SK-N-SH (cell line): ENCODE results near the gene ACTL6A. TPM values are rescaled to one million over a fixed set of nuclear protein-coding genes. Genes with fewer than 3 reads are reported as not detected.
A peak's percentile ranks its signal among the peaks of the same experiment; 100 is the strongest.

Experiments used
- CTCF ChIA-PET: fragments of 300-600, 350-600 bp; formaldehyde crosslinking; extraction: SDS; loops from one replicate; lab custom pipeline; 2021; lab: Yijun Ruan, JAX
- POLR2A ChIA-PET: fragments of 350-600 bp; sonication (Branson Sonifier 250); formaldehyde crosslinking; extraction: SDS; loops from one replicate; lab custom pipeline; 2020; ENCODE audit warnings: antibody characterized with exemption, inconsistent platforms; lab: Yijun Ruan, JAX
- DNase-seq: peaks from one replicate; pipeline ENCODE4 v3.0.0; 2012
- H2AFZ ChIP-seq: fragments of 200-600 bp; sonication (generic); 2 replicates; pipeline ENCODE4 v1.8.1; 2016; ENCODE audit warnings: antibody characterized with exemption, mild to moderate bottlenecking, low read depth
- H3F3A ChIP-seq: fragments of 200-600 bp; sonication (generic); replicated peaks from 2 replicates; pipeline ENCODE3; 2016; ENCODE audit warnings: antibody characterized with exemption, mild to moderate bottlenecking; ENCODE audit not compliant: insufficient read depth
- H3K27ac ChIP-seq, 2 experiments: fragments of 200-500 bp in 1 of 2; fragments of 200-600 bp in 1 of 2; sonication (Bioruptor generic) in 1 of 2; sonication (generic), shearing (Covaris generic) in 1 of 2; 2 replicates each; pipeline versions ENCODE4 v1.5.1 to v1.6.1; 2014 to 2016; ENCODE audit warnings: low read depth in 2 of 2, inconsistent platforms in 1 of 2, low read length in 1 of 2, mild to moderate bottlenecking in 1 of 2, mixed read lengths in 1 of 2
- H3K27me3 ChIP-seq: fragments of 200-600 bp; sonication (generic), shearing (Covaris generic); 2 replicates; pipeline ENCODE4 v1.6.1; 2016; ENCODE audit warnings: mixed run types; ENCODE audit not compliant: insufficient read depth
- H3K36me3 ChIP-seq, 2 experiments: fragments of 200-500 bp in 1 of 2; fragments of 200-600 bp in 1 of 2; sonication (Bioruptor generic) in 1 of 2; sonication (generic) in 1 of 2; replicated peaks in 1 of 2; 2 replicates each; pipeline versions ENCODE3 to v1.5.1; 2014 to 2016; ENCODE audit warnings: low read length in 1 of 2, mild to moderate bottlenecking in 1 of 2; ENCODE audit not compliant: insufficient read depth in 2 of 2, control insufficient read depth in 1 of 2
- H3K4me1 ChIP-seq, 2 experiments: fragments of 200-500 bp in 1 of 2; fragments of 200-600 bp in 1 of 2; sonication (Bioruptor generic) in 1 of 2; sonication (generic), shearing (Covaris generic) in 1 of 2; 2 replicates each; pipeline versions ENCODE4 v1.5.1 to v1.6.1; 2014 to 2016; ENCODE audit warnings: low read depth in 1 of 2, low read length in 1 of 2, mixed run types in 1 of 2; ENCODE audit not compliant: insufficient read depth in 2 of 2, control insufficient read depth in 1 of 2
- H3K4me2 ChIP-seq: fragments of 200-600 bp; sonication (generic), shearing (Covaris generic); 2 replicates; pipeline ENCODE4 v1.6.1; 2017; ENCODE audit warnings: mixed run types
- H3K4me3 ChIP-seq, 2 experiments: fragments of 200-500 bp in 1 of 2; fragments of 200-600 bp in 1 of 2; sonication (Bioruptor generic) in 1 of 2; sonication (generic), shearing (Covaris generic) in 1 of 2; 2 replicates each; pipeline versions ENCODE4 v1.5.1 to v1.8.1; 2014 to 2016; ENCODE audit warnings: low read depth in 2 of 2, inconsistent platforms in 1 of 2, low read length in 1 of 2, mild to moderate bottlenecking in 1 of 2, mixed read lengths in 1 of 2, moderate library complexity in 1 of 2
- H3K79me2 ChIP-seq: fragments of 200-600 bp; sonication (generic); 2 replicates; pipeline ENCODE4 v1.8.1; 2017; ENCODE audit warnings: mild to moderate bottlenecking; ENCODE audit not compliant: insufficient read depth
- H3K9ac ChIP-seq: fragments of 200-600 bp; sonication (generic); 2 replicates; pipeline ENCODE4 v1.6.1; 2017; ENCODE audit warnings: mixed run types
- H3K9me2 ChIP-seq: fragments of 200-600 bp; sonication (generic); 2 replicates; pipeline ENCODE4 v1.6.1; 2017; ENCODE audit warnings: mixed run types
- H3K9me3 ChIP-seq: fragments of 200-600 bp; sonication (generic); 2 replicates; pipeline ENCODE4 v1.6.1; 2017; ENCODE audit warnings: mixed run types, mild to moderate bottlenecking, moderate library complexity
- H4K20me1 ChIP-seq: fragments of 200-600 bp; sonication (generic); 2 replicates; pipeline ENCODE4 v1.6.1; 2017; ENCODE audit warnings: mild to moderate bottlenecking, mixed run types; ENCODE audit not compliant: insufficient read depth
- CHD2 ChIP-seq: fragments of 150-350 bp; IDR thresholded peaks from 2 replicates; pipeline ENCODE4 v1.6.1; 2018; ENCODE audit warnings: low read length; ENCODE audit not compliant: partially characterized antibody
- CTCF ChIP-seq: fragments of 200-600 bp; sonication (generic); IDR thresholded peaks from 2 replicates; pipeline ENCODE4 v1.6.1; 2017; ENCODE audit warnings: antibody characterized with exemption, mild to moderate bottlenecking, moderate library complexity
- GABPA ChIP-seq: IDR thresholded peaks from 2 replicates; pipeline ENCODE4 v1.4.0; 2012; ENCODE audit warnings: low read depth, mild to moderate bottlenecking
- GATA2 ChIP-seq: sonication (generic); formaldehyde crosslinking; IDR thresholded peaks from 2 replicates; pipeline ENCODE4 v1.5.0; 2020; ENCODE audit warnings: mild to moderate bottlenecking, missing genetic modification reagents
- JUND ChIP-seq: IDR thresholded peaks from 2 replicates; pipeline ENCODE4 v1.4.0; 2012
- MEF2A ChIP-seq: IDR thresholded peaks from 2 replicates; pipeline ENCODE4 v1.4.0; 2012; ENCODE audit warnings: low read depth, borderline replicate concordance
- MXI1 ChIP-seq: IDR thresholded peaks from 2 replicates; pipeline ENCODE4 v1.6.1; 2012; ENCODE audit warnings: mild to moderate bottlenecking, low read depth, low read length, improper control_type of control experiment
- NFIC ChIP-seq: IDR thresholded peaks from 2 replicates; pipeline ENCODE4 v1.4.0; 2012; ENCODE audit warnings: borderline replicate concordance
- RAD21 ChIP-seq: IDR thresholded peaks from 2 replicates; pipeline ENCODE4 v1.6.1; 2012; ENCODE audit warnings: mild to moderate bottlenecking, low read length
- RFX5 ChIP-seq: IDR thresholded peaks from 2 replicates; pipeline ENCODE4 v1.6.1; 2012; ENCODE audit warnings: mild to moderate bottlenecking, improper control_type of control experiment, low read length
- USF1 ChIP-seq: IDR thresholded peaks from 2 replicates; pipeline ENCODE4 v1.4.0; 2012; ENCODE audit warnings: low read depth, borderline replicate concordance
- USF2 ChIP-seq: fragments of 150-350 bp; IDR thresholded peaks from 2 replicates; pipeline ENCODE4 v1.6.1; 2017; ENCODE audit warnings: antibody characterized with exemption, low read length, low read depth, borderline replicate concordance
- WGBS: methylation state at CpG from one replicate; pipeline ENCODE4 v1.1.6; 2017; ENCODE audit warnings: low lambda C conversion rate; 5-methylcytosine and 5-hydroxymethylcytosine counted together
- polyA plus RNA-seq, 3 experiments: library from polyadenylated mRNA; depleted of rRNA; stranded (reverse); fragments of >200 nt; gene quantifications; 2 replicates each; pipeline ENCODE4 v1.2.3, GENCODE V29; 2012
- TF ChIP-seq, protein P1 (sequence below): fragments of 150-350 bp; IDR thresholded peaks from 2 replicates; pipeline ENCODE4 v1.6.1; 2016; ENCODE audit warnings: mild to moderate bottlenecking, low read depth, low read length

The ACTL6A gene
- polyA plus RNA-seq, 1 of the 3 experiments (the other 2 are of a cell fraction): 87.7 TPM

GRCh38 chr3:179589143-179589542 lies 26.4 kb downstream of the ACTL6A start:
- peaks cover 79% of the 10 kb centered on the region in 2 experiments for H3K36me3 ChIP-seq
- no peak overlapping the region for H3K9ac ChIP-seq
- ChIA-PET POLR2A (no interaction called here), CTCF (interaction anchor here (1.3 kb wide), 1 partner anchor 26 kb away, joined by 3 read pairs; no protein-coding TSS in a partner anchor)
- no peaks in the 10 kb centered on the region for H3K4me1 ChIP-seq
- H3K27me3 ChIP-seq: no peaks in the 10 kb centered on the region
- TF ChIP-seq RAD21: no peak
- no peak for TF ChIP-seq GATA2 (CRISPR knock-in tag)
- TF ChIP-seq USF1: no peak
- TF ChIP-seq CTCF: no peak
- no peak for TF ChIP-seq MXI1
- peak overlapping the region in 1 of 2 experiments; percentile 21; a peak in 2 of 4 replicates for H3K27ac ChIP-seq
- no peaks in the 10 kb centered on the region for H4K20me1 ChIP-seq
- H3K4me3 ChIP-seq: no peak overlapping the region
- no peak overlapping the region for H3K4me2 ChIP-seq
- H3F3A ChIP-seq: peaks cover 68% of the 10 kb centered on the region
- H3K9me3 ChIP-seq: no peaks in the 10 kb centered on the region
- DNase-seq: no peak
- H3K9me2 ChIP-seq: no peaks in the 10 kb centered on the region
- no peaks in the 10 kb centered on the region for H3K79me2 ChIP-seq
- no peak overlapping the region for H2AFZ ChIP-seq

DNA sequence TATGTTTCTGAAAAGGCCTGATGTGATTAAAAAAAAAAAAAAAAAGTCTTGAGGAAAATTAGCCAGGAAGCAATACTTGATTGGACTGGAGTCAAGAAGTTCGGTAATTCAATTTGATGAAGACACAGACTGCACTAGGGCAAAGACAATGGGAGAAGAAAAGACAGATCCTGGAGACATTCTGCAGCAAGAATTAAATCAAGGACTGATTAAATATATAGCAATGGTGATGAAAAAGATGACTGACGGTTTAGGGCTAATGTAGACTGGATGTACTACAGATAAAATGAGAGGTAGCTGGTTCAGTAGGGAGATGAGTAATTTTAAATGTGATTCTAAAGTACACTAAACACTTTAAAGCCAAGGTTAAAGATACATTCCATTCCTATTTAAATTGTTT lies 27.9 kb downstream of the ACTL6A start:
- DNase-seq: no peak
- Histone ChIP-seq H3K27ac (peak overlapping the region; percentile 43 to 54; a peak in 3 of 4 replicates), H4K20me1 (no peaks in the 10 kb centered on the region), H3K4me1 (no peaks in the 10 kb centered on the region), H3K9ac (no peak overlapping the region), H3K9me2 (no peaks in the 10 kb centered on the region), H2AFZ (no peak overlapping the region), H3K27me3 (no peaks in the 10 kb centered on the region), H3K9me3 (no peaks in the 10 kb centered on the region), H3K4me3 (no peak overlapping the region), H3K79me2 (peaks cover 2% of the 10 kb centered on the region; the same call in 1 of the 2 replicates), H3K4me2 (no peak overlapping the region), H3K36me3 (peaks cover 79 to 85% of the 10 kb centered on the region in 2 experiments)
- POLR2A ChIA-PET: no interaction called here
- CTCF ChIA-PET: interaction anchor here (1.3 kb wide), 1 partner anchor 24 kb away, joined by 3 read pairs; no protein-coding TSS in a partner anchor
- 57% methylated on average over 2 of the region's 2 CpGs for WGBS
- 0 out of 2 replicates have a peak, but pooled peaks have one; percentile 9 for TF ChIP-seq NFIC
- no peak for TF ChIP-seq CHD2
- TF ChIP-seq, all 33 proteins: peak for 1
- peaks cover 64% of the 10 kb centered on the region for H3F3A ChIP-seq

DNA sequence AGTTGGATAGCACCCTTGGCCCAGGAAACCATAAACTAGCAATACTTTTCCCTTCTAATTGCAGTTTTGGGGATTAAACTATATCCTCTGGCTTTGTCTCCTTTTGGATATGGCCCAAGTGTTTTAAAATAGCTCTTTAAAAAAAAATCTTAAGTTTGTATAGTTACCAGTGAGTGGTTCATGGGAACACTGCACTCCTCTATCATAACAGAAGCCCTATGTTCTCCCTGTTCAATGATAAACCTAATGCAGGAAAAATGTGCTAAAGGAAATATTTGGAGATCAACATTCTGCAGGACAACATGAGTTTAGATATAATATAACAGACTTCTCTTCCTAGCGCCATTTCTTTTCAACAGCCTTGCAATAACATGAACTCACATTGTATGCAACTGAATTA lies 28.6 kb downstream of the ACTL6A start:
- Histone ChIP-seq H3K4me1 (no peaks in the 10 kb centered on the region), H3K4me2 (no peak overlapping the region), H3K27me3 (no peaks in the 10 kb centered on the region), H3K4me3 (no peak overlapping the region), H3K9me2 (no peaks in the 10 kb centered on the region), H3F3A (peaks cover 58% of the 10 kb centered on the region), H3K79me2 (peaks cover 5% of the 10 kb centered on the region; the same call in 1 of the 2 replicates), H3K27ac (peak overlapping the region; percentile 43 to 54; a peak in 3 of 4 replicates), H4K20me1 (no peaks in the 10 kb centered on the region), H3K9me3 (no peaks in the 10 kb centered on the region), H3K36me3 (peaks cover 80 to 85% of the 10 kb centered on the region in 2 experiments), H3K9ac (no peak overlapping the region), H2AFZ (no peak overlapping the region)
- POLR2A ChIA-PET: interaction anchor here (1.1 kb wide), 1 partner anchor 13 kb away, joined by 6 read pairs; the partner anchor contains the start of genes MRPL47 and NDUFB5
- TF ChIP-seq, protein P1, sequence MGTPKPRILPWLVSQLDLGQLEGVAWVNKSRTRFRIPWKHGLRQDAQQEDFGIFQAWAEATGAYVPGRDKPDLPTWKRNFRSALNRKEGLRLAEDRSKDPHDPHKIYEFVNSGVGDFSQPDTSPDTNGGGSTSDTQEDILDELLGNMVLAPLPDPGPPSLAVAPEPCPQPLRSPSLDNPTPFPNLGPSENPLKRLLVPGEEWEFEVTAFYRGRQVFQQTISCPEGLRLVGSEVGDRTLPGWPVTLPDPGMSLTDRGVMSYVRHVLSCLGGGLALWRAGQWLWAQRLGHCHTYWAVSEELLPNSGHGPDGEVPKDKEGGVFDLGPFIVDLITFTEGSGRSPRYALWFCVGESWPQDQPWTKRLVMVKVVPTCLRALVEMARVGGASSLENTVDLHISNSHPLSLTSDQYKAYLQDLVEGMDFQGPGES: no peak
- no peak for TF ChIP-seq GABPA
- TF ChIP-seq NFIC: no peak
- no peak for TF ChIP-seq USF2
- TF ChIP-seq JUND: no peak
- TF ChIP-seq RFX5: no peak
- TF ChIP-seq MEF2A: no peak
- no peak for TF ChIP-seq GATA2 (CRISPR knock-in tag)
- CTCF ChIA-PET: no interaction called here
- 96% methylated on average over 1 of the region's 1 CpG for WGBS
- no peak for DNase-seq
